ENCODE data around the gene CARS1. TPM values are rescaled to one million over a fixed set of nuclear protein-coding genes. Genes with fewer than 3 reads are reported as not detected.

CARS1 gene
- total and polyA plus RNA-seq, 2 of the 4 experiments (the other 2 are of a cell fraction), result 72.7 to 78.3 TPM

- H2BK15ac ChIP-seq (ENCODE audit: low read depth, low read length), result no peak overlapping the region
- DNase-seq (no peak), ATAC-seq (ENCODE audit: low read depth) (no peak)
- H3K27ac ChIP-seq (ENCODE audit: insufficient read depth, low read length), result no peak overlapping the region
- H3K14ac ChIP-seq (replicated peaks; ENCODE audit: low read depth, low read length), result no peak overlapping the region
- H3K79me1 ChIP-seq (ENCODE audit: low read depth in 1 of 2, low read length in 2 of 2), result peaks cover 54 to 80% of the 10 kb centered on the region in 2 experiments
- no peaks in the 10 kb centered on the region for H3K27me3 ChIP-seq (ENCODE audit: control insufficient read depth, insufficient read depth, low read length)
- H2AK5ac ChIP-seq (ENCODE audit: low read depth, low read length), result no peak overlapping the region
- dilution Hi-C loops (cut with HindIII; ENCODE audit: low sequenced_read_pairs, unreplicated experiment) (no loop called here), intact Hi-C loops (cut with micrococcal nuclease) (no loop called here), in situ Hi-C loops (cut with MboI; ENCODE audit: low sequenced_read_pairs) (no loop called here)
- no peak overlapping the region for H4K8ac ChIP-seq (ENCODE audit: low read depth in 2 of 2, low read length in 2 of 2)
- ChIA-PET POLR2A (ENCODE audit: unreplicated experiment) (interaction anchor here (0.6 kb wide), 1 partner anchor 45 kb away, joined by 7 read pairs; the partner anchor contains the start of gene PHLDA2), CTCF (no interaction called here)
- TF ChIP-seq MXI1 (IDR thresholded peaks at IDR 0.05; ENCODE audit: borderline replicate concordance, low read depth, low read length), result no peak
- no peak for TF ChIP-seq POLR2A (IDR thresholded peaks at IDR 0.05; ENCODE audit: low read depth, low read length)
- TF ChIP-seq MAFK (IDR thresholded peaks at IDR 0.05; ENCODE audit: low read depth, low read length), result no peak
- TF ChIP-seq FOS (IDR thresholded peaks at IDR 0.05; ENCODE audit: low read depth, low read length), result no peak
- no peak for TF ChIP-seq NFE2L2 (IDR thresholded peaks at IDR 0.05; ENCODE audit: low read depth, low read length)
- no peak for TF ChIP-seq SMC3 (IDR thresholded peaks at IDR 0.05; ENCODE audit: low read depth, low read length)
- TF ChIP-seq CTCF (conservative IDR thresholded peaks at IDR 0.05; ENCODE audit: low read depth, low read length), result no peak
- no peak for TF ChIP-seq ELK1 (IDR thresholded peaks at IDR 0.05; ENCODE audit: borderline replicate concordance, low read depth, low read length)
- no peak for TF ChIP-seq CEBPB (IDR thresholded peaks at IDR 0.05; ENCODE audit: low read depth, low read length)
- TF ChIP-seq CHD1 (IDR thresholded peaks at IDR 0.05; ENCODE audit: low read depth, low read length), result no peak
- TF ChIP-seq BHLHE40 (IDR thresholded peaks at IDR 0.05; ENCODE audit: low read depth, low read length), result no peak
- no peak for TF ChIP-seq RFX5 (IDR thresholded peaks at IDR 0.05; ENCODE audit: low read depth, low read length)
- H2BK120ac ChIP-seq (ENCODE audit: low read depth, low read length), result no peak overlapping the region
- no peak overlapping the region for H3K4me3 ChIP-seq (ENCODE audit: insufficient read depth, low read depth, low read length)
- no peak overlapping the region for H2AK9ac ChIP-seq (replicated peaks; ENCODE audit: low read depth, low read length, poor library complexity)
- no peak overlapping the region for H4K5ac ChIP-seq (ENCODE audit: low read depth, low read length)
- no peak overlapping the region for H3K4ac ChIP-seq (ENCODE audit: low read depth, low read length)
- no peak overlapping the region for H3K23ac ChIP-seq (ENCODE audit: low read depth, low read length)
- H3K56ac ChIP-seq (ENCODE audit: extremely low read depth, insufficient read depth, low read length), result no peak overlapping the region
- H3K36me3 ChIP-seq (ENCODE audit: control insufficient read depth, insufficient read depth, low read length), result peaks cover 55% of the 10 kb centered on the region
- H3K18ac ChIP-seq (ENCODE audit: low read depth, low read length), result no peak overlapping the region
- H4K91ac ChIP-seq (ENCODE audit: insufficient read depth, low read depth, low read length), result no peak overlapping the region
- H3K9me1 ChIP-seq (ENCODE audit: insufficient read depth, low read length), result no peaks in the 10 kb centered on the region
- no peak overlapping the region for H2AFZ ChIP-seq (replicated peaks; ENCODE audit: low read length, poor library complexity)
- H3K9ac ChIP-seq (ENCODE audit: low read depth, low read length), result no peak overlapping the region
- H4K20me1 ChIP-seq (ENCODE audit: insufficient read depth, low read length), result peaks cover 30% of the 10 kb centered on the region
- no TSS peak for BruUV-seq (replicated peaks)
- H2BK20ac ChIP-seq (ENCODE audit: low read depth, low read length), result no peak overlapping the region
- H3K9me3 ChIP-seq (ENCODE audit: control insufficient read depth, insufficient read depth, low read length), result no peaks in the 10 kb centered on the region
- H2BK5ac ChIP-seq (ENCODE audit: low read depth, low read length, poor library complexity, severe bottlenecking), result no peak overlapping the region
- H3K4me1 ChIP-seq (ENCODE audit: control insufficient read depth, insufficient read depth, low read length), result no peaks in the 10 kb centered on the region
- no peak overlapping the region for H3K4me2 ChIP-seq (ENCODE audit: low read depth, low read length)
- 94% methylated on average over 2 of the region's 3 CpGs; no CpG with 5 or more reads in 1 of the 2 experiments for WGBS, 2 experiments (ENCODE audit: extremely low coverage in 2 of 2, insufficient read length in 1 of 2)
Measured at GRCh38 chr11:2974272-2974671, 83.0 kb downstream of the CARS1 start.

Data from IMR-90 (cell line).